LNCAP (cell line): ENCODE measurements around the gene UXT.

Experiments used
- CTCF ChIP-seq: fragments of 450-650 bp; IDR thresholded peaks from 2 replicates; pipeline ENCODE4 v1.5.1; 2017; ENCODE audit warnings: mild to moderate bottlenecking

UXT gene

DNA sequence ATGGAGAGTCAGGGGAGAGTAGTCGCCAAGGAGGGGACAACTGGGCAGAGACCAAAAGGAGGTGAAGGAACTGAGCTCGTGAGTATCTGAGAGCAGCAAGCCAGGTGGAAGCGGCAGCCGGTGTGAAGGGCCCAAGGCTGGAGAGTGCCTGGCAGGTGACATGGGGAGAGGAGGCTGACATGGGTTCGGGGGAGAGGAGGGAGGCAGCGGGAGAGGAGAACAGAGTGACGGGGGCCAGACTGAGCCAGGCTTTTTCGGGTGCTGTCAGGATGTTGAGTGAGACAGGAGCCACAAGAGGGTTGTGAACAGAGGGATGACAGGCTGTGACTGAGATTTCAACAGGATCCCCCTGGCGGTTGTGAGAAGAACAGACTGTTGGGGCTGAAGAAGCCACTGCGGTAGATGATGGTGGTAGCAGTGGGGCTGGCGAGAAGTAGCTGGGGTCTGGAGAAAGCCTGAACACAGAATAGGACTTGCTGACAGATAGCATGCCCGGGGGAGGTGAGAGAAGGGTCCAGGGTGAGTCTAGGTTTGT is 14.4 kb downstream of the UXT start:
- TF ChIP-seq CTCF = peak; percentile 16; the same call in 1 of the 2 replicates

DNA sequence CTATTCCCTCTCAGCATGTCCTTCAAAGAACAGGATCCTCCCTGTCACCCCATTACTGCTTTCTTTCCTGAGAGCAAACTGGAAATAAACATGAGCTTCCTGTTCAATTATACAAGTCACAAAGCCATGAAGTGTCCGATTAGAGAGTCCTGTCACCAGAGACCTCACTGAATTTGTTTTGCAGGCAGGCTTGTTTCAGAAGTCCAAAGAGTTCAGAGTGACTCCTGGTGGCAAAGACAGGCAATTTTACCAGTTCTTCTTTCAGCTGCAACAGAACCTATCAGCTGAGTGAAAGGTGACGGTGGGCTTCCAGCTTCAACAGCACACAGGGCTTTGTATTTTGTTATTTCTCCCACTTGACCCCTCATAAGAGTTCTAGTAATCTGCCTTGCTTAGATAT is 15.1 kb downstream of the UXT start:
- no peak for TF ChIP-seq CTCF

DNA sequence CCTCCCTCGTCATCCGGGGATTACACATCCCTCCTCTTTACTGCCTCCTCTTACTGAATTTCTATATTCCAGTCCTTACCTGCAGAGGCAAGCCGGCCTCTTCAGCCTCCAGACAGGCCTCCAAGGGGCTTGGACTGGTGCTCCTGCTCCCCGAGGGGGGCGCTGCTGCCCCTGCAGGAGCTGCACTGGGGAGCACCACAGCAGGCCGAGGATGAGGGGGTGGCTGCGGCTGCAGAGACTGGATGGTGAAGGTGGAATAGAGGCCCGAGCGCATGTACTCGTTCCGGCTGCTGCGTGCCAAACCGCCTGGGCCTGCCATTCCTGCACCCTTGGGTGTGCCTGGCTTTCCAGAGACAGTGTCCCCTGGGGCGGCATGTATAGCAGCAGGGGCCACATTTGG is 20.2 kb downstream of the UXT start:
- TF ChIP-seq CTCF = no peak

GRCh38 chrX:47637546-47638195 is 21.3 kb downstream of the UXT start:
- no peak for TF ChIP-seq CTCF

GRCh38 chrX:47634871-47635575 is 24.0 kb downstream of the UXT start:
- TF ChIP-seq CTCF = no peak

DNA sequence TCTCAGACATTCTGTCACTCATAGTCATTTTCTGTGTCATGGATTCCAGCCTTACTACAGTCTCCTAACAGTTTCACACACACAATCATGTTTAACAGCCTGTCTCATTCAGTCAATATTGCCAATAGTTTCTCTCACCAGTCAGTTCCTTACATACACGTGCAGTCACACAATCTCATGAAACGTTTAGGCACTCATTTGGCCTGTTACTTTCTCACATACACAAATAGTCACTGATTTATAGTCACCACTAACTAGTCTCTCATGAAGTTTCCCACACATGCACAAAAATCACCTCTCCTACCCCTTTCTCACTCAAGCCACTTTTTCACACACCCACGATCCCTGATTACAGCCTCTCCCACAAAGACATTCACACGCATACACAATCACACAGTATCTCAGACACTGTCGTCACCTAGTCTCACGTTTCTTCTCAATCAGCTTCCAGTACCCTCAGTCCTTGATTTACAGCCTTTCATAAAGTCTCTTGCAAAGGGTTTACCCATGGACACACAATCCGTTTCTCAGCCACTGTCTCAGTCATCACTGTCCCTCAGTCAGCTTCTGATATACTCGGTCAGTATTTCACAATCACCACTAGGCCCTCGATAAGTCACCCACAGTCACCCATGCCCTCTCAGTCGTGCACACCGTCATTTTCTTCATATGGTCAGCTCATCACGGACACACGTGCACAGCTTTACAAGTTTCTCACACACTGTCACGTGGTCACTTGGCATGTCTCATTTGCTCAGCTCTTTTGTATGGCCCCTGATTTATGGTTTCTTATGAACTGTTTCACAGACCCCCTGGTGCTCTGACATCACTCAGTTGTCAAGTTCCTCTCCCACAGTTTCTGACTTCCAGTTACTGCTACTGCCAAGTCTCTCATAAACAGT is 25.0 kb downstream of the UXT start:
- no peak for TF ChIP-seq CTCF

- no peak for TF ChIP-seq CTCF
These were observed 26.3 kb downstream of the UXT start for GRCh38 chrX:47632666-47633065.
